CD14-positive monocyte (primary cell): ENCODE measurements around the gene LRRC4B. TPM values are rescaled to one million over a fixed set of nuclear protein-coding genes. Genes with fewer than 3 reads are reported as not detected.

Source experiments
- DNase-seq, 3 donors: peaks; one replicate each; pipeline ENCODE4 v3.0.0-alpha.2; 2011 to 2022
- H2AFZ ChIP-seq: 2 replicates; pipeline ENCODE4 v1.6.0; 2012; ENCODE audit warnings: mild to moderate bottlenecking, low read depth, low read length, inconsistent platforms; ENCODE audit not compliant: insufficient read depth, poor library complexity, severe bottlenecking
- H3K27ac ChIP-seq, 2 donors: 1 replicate in 1 of 2; 2 replicates in 1 of 2; pipeline ENCODE4 v1.5.1; 2012 to 2013; ENCODE audit warnings: low read length in 2 of 2, control low read depth in 1 of 2, inconsistent platforms in 1 of 2, low read depth in 1 of 2, mild to moderate bottlenecking in 1 of 2
- H3K27me3 ChIP-seq, 2 donors: one replicate each; pipeline versions ENCODE4 v1.6.0 to v1.6.1; 2011 to 2013; ENCODE audit warnings: low read length in 2 of 2; ENCODE audit not compliant: control insufficient read depth in 2 of 2, insufficient read depth in 2 of 2
- H3K36me3 ChIP-seq, 2 donors: replicated peaks in 1 of 2; 1 replicate in 1 of 2; 2 replicates in 1 of 2; pipeline versions ENCODE4 v1.5.1 to v1.6.1; 2012 to 2013; ENCODE audit warnings: low read length in 2 of 2, control low read depth in 1 of 2, inconsistent platforms in 1 of 2, mild to moderate bottlenecking in 1 of 2; ENCODE audit not compliant: insufficient read depth in 2 of 2, control insufficient read depth in 1 of 2
- H3K4me1 ChIP-seq, 2 donors: 1 replicate in 1 of 2; 2 replicates in 1 of 2; pipeline versions ENCODE4 v1.5.1 to v1.6.1; 2012 to 2013; ENCODE audit warnings: low read length in 2 of 2, control low read depth in 1 of 2, inconsistent platforms in 1 of 2, mild to moderate bottlenecking in 1 of 2, moderate library complexity in 1 of 2; ENCODE audit not compliant: insufficient read depth in 2 of 2, control insufficient read depth in 1 of 2
- H3K4me2 ChIP-seq: replicated peaks from 2 replicates; pipeline ENCODE3; 2012; ENCODE audit warnings: low read length, moderate library complexity, mild to moderate bottlenecking; ENCODE audit not compliant: poor library complexity, severe bottlenecking; ENCODE audit errors: extremely low read depth
- H3K4me3 ChIP-seq, 3 experiments: fragments of 200-600 bp in 1 of 3; sonication (generic) in 1 of 3; replicated peaks in 1 of 3; 1 replicate in 2 of 3; 2 replicates in 1 of 3; pipeline ENCODE4 v1.5.1; 2011 to 2013; ENCODE audit warnings: low read length in 3 of 3, mild to moderate bottlenecking in 3 of 3, control low read depth in 2 of 3, low read depth in 2 of 3, inconsistent platforms in 1 of 3, moderate library complexity in 1 of 3
- H3K79me2 ChIP-seq: 2 replicates; pipeline ENCODE4 v1.6.0; 2012; ENCODE audit warnings: mild to moderate bottlenecking, control low read depth, inconsistent platforms, low read length, moderate library complexity; ENCODE audit not compliant: insufficient read depth
- H3K9ac ChIP-seq: 2 replicates; pipeline ENCODE4 v1.6.0; 2017; ENCODE audit warnings: low read length, mild to moderate bottlenecking; ENCODE audit not compliant: insufficient read depth, poor library complexity, severe bottlenecking
- H3K9me3 ChIP-seq, 2 donors: replicated peaks in 1 of 2; 1 replicate in 1 of 2; 2 replicates in 1 of 2; pipeline versions ENCODE4 v1.5.1 to v1.6.1; 2012 to 2013; ENCODE audit warnings: low read length in 2 of 2, control low read depth in 1 of 2; ENCODE audit not compliant: control insufficient read depth in 1 of 2, insufficient read depth in 1 of 2
- H4K20me1 ChIP-seq: 2 replicates; pipeline ENCODE4 v1.6.0; 2012; ENCODE audit warnings: mild to moderate bottlenecking, low read length, control low read depth, moderate library complexity; ENCODE audit not compliant: insufficient read depth
- H3K27ac Mint-ChIP-seq, 7 donors: one replicate each; pipeline ENCODE4 v1.8.0; 2020; ENCODE audit warnings: mild to moderate bottlenecking in 7 of 7, mixed read lengths in 7 of 7, moderate library complexity in 6 of 7, inconsistent platforms in 2 of 7
- H3K27me3 Mint-ChIP-seq, 3 donors: one replicate each; pipeline ENCODE4 v1.8.0; 2021 to 2022; ENCODE audit warnings: low read depth in 3 of 3, mild to moderate bottlenecking in 3 of 3, mixed read lengths in 3 of 3, moderate library complexity in 3 of 3, inconsistent platforms in 1 of 3
- H3K36me3 Mint-ChIP-seq, 2 donors: one replicate each; pipeline ENCODE4 v1.8.0; 2020; ENCODE audit warnings: mixed read lengths in 2 of 2, inconsistent platforms in 1 of 2, mild to moderate bottlenecking in 1 of 2
- H3K4me1 Mint-ChIP-seq: one replicate; pipeline ENCODE4 v1.8.0; 2020; ENCODE audit warnings: mild to moderate bottlenecking, mixed read lengths
- H3K4me3 Mint-ChIP-seq, 2 donors: one replicate each; pipeline ENCODE4 v1.8.0; 2020; ENCODE audit warnings: mild to moderate bottlenecking in 2 of 2, mixed read lengths in 2 of 2, moderate library complexity in 1 of 2
- H3K9me3 Mint-ChIP-seq, 7 donors: one replicate each; pipeline ENCODE4 v1.8.0; 2020 to 2022; ENCODE audit warnings: mixed read lengths in 7 of 7, mild to moderate bottlenecking in 6 of 7, moderate library complexity in 6 of 7, inconsistent platforms in 2 of 7
- WGBS: methylation state at CpG from one replicate; pipeline ENCODE4 v1.1.5; 2013; ENCODE audit warnings: missing lambda C conversion rate; ENCODE audit not compliant: insufficient coverage; 5-methylcytosine and 5-hydroxymethylcytosine counted together
- intact Hi-C, 2 donors: fragments of 100-400 bp; cut with micrococcal nuclease; formaldehyde crosslinking; loops; one replicate each; pipeline versions ENCODE4 v1.15.0 to v1.15.1; 2023
- polyA plus RNA-seq, 3 donors: library from polyadenylated mRNA; depleted of rRNA in 1 of 3; unstranded in 2 of 3; stranded (reverse) in 1 of 3; fragments of 300-500 nt in 2 of 3; fragments of >200 nt in 1 of 3; fragmentation: Illumina TruSeq in 2 of 3; gene quantifications; 1 replicate in 2 of 3; 2 replicates in 1 of 3; pipeline ENCODE4 v1.2.3, GENCODE V29; 2012 to 2021
- TF ChIP-seq, protein P1 (sequence below): fragments of 200-600 bp; IDR thresholded peaks from one replicate; pipeline ENCODE4 v1.8.0; 2022; ENCODE audit warnings: antibody characterized with exemption, mild to moderate bottlenecking

Gene LRRC4B
- polyA plus RNA-seq, 3 donors: not detected

DNA sequence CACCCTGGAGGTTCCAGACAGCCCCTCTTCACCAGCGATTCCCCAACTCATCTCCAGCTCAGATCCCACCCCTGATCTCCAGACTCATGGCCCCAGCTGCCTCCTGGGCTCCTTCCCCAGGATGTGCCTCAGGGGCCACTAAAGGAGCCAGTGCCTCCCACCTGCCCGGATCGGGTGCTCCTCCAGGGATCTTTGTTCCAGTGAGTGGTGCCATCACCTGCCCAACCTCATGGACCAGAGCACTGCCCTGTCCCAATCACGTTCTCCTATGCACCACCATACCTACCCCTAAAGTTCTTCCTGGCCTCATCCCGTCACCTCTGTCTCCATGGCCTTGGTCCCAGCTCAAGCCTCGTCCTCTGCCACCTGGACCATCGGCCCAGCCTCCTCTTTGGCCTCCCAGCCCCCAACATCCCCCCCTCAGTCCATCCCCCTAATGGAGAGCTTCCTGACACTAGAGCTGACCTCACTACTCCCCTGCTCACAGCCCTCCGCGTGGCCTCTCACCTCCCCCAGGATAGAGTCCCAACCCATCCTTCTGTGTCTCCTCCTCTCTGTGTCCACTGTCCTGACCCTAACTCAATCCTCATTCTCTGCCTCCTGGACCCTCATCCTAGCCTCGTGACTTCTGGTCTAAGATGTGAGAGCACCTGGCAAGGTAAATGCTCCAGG is 82.8 kb downstream of the LRRC4B start:
- intact Hi-C loops: no loop called here
- H3K79me2 ChIP-seq: no peaks in the 10 kb centered on the region
- Mint-ChIP-seq H3K27me3 (peaks cover 0 to 5% (median 1%) of the 10 kb centered on the region in 3 donors), H3K4me3 (no peak overlapping the region), H3K4me1 (peaks cover 48% of the 10 kb centered on the region), H3K36me3 (peaks cover 20 to 34% of the 10 kb centered on the region in 2 donors), H3K27ac (peak overlapping the region in 3 of 7 donors; percentile 12 to 27 (median 26)), H3K9me3 (peaks cover 5 to 24% (median 15%) of the 10 kb centered on the region in 7 donors)
- peaks cover 10% of the 10 kb centered on the region for H4K20me1 ChIP-seq
- no peak overlapping the region for H3K9ac ChIP-seq
- H3K4me1 ChIP-seq: peaks cover 38 to 47% of the 10 kb centered on the region in 2 donors
- WGBS: 92% methylated on average over 9 of the region's 10 CpGs
- no peak for DNase-seq
- no peak overlapping the region for H3K4me3 ChIP-seq
- no peak overlapping the region for H3K27ac ChIP-seq
- no peak overlapping the region for H3K4me2 ChIP-seq
- H2AFZ ChIP-seq: no peak overlapping the region
- H3K9me3 ChIP-seq: peaks cover 5 to 11% of the 10 kb centered on the region in 2 donors
- TF ChIP-seq, protein P1, sequence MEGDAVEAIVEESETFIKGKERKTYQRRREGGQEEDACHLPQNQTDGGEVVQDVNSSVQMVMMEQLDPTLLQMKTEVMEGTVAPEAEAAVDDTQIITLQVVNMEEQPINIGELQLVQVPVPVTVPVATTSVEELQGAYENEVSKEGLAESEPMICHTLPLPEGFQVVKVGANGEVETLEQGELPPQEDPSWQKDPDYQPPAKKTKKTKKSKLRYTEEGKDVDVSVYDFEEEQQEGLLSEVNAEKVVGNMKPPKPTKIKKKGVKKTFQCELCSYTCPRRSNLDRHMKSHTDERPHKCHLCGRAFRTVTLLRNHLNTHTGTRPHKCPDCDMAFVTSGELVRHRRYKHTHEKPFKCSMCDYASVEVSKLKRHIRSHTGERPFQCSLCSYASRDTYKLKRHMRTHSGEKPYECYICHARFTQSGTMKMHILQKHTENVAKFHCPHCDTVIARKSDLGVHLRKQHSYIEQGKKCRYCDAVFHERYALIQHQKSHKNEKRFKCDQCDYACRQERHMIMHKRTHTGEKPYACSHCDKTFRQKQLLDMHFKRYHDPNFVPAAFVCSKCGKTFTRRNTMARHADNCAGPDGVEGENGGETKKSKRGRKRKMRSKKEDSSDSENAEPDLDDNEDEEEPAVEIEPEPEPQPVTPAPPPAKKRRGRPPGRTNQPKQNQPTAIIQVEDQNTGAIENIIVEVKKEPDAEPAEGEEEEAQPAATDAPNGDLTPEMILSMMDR: no peak
- H3K36me3 ChIP-seq: peaks cover 27 to 30% of the 10 kb centered on the region in 2 donors
- H3K27me3 ChIP-seq: no peaks in the 10 kb centered on the region

DNA sequence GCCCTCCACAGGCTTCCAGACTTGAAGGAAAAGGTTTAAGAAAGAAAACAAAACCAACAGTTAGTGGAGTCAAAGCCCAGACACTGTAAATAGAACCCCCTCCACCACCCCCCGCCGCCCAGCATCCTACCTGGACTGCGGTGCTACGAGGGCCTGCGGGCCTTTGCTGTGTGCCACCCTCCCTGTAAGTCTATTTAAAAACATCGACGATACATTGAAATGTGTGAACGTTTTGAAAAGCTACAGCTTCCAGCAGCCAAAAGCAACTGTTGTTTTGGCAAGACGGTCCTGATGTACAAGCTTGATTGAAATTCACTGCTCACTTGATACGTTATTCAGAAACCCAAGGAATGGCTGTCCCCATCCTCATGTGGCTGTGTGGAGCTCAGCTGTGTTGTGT is 85.3 kb downstream of the LRRC4B start:
- no peak for DNase-seq
- Mint-ChIP-seq H3K27ac (no peak overlapping the region), H3K4me3 (no peak overlapping the region), H3K36me3 (peaks cover 36 to 55% of the 10 kb centered on the region in 2 donors), H3K27me3 (peaks cover 0 to 4% (median 0%) of the 10 kb centered on the region in 3 donors), H3K9me3 (peaks cover 4 to 22% (median 7%) of the 10 kb centered on the region in 7 donors), H3K4me1 (peaks cover 24% of the 10 kb centered on the region)
- no peak overlapping the region for H3K4me3 ChIP-seq
- H3K4me1 ChIP-seq: peaks cover 15 to 22% of the 10 kb centered on the region in 2 donors
- WGBS: 98% methylated on average over 10 of the region's 10 CpGs
- peaks cover 33% of the 10 kb centered on the region for H4K20me1 ChIP-seq
- no peak overlapping the region for H3K9ac ChIP-seq
- no peak overlapping the region for H3K27ac ChIP-seq
- peaks cover 14% of the 10 kb centered on the region for H3K79me2 ChIP-seq
- no peak overlapping the region for H2AFZ ChIP-seq
- peaks cover 44 to 55% of the 10 kb centered on the region in 2 donors for H3K36me3 ChIP-seq
- intact Hi-C loops: no loop called here
- TF ChIP-seq, protein P1: no peak
- no peak overlapping the region for H3K4me2 ChIP-seq
- no peaks in the 10 kb centered on the region for H3K27me3 ChIP-seq
- H3K9me3 ChIP-seq: peaks cover 5 to 9% of the 10 kb centered on the region in 2 donors
